ENCODE data around the gene ZNF516. TPM values are rescaled to one million over a fixed set of nuclear protein-coding genes. Genes with fewer than 3 reads are reported as not detected.

ZNF516 gene
- total RNA-seq, 1 donor from 2014 or later: 28.0 TPM

DNA sequence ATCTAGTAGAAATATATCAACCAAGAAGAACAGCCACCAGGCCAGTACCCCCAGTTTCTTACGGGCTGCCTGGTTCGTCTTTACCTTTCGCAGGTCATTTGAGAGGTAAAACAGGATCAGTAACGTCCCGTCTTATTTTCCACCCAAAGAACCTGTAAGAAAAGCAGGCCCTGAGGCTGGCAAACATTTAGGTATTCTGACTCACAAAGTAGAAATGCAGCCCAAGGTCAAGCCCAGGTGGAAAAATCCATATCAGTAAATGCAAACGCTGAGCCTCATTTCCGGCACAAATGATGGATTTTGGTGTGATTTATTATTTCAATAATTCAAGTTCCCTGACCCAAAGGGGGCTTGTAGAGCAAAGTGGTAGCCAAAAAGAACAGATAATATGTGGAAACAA lies 171.2 kb downstream of the ZNF516 start:
- no peak for DNase-seq
- Histone ChIP-seq H3K9me3 (no peaks in the 10 kb centered on the region), H3K4me1 (no peaks in the 10 kb centered on the region), H3K27ac (no peak overlapping the region), H3K27me3 (no peaks in the 10 kb centered on the region), H3K36me3 (no peaks in the 10 kb centered on the region), H3K4me3 (no peak overlapping the region)
- intact Hi-C loops (cut with DNase I): no loop called here
- ATAC-seq: no peak
- TF ChIP-seq, protein P1, sequence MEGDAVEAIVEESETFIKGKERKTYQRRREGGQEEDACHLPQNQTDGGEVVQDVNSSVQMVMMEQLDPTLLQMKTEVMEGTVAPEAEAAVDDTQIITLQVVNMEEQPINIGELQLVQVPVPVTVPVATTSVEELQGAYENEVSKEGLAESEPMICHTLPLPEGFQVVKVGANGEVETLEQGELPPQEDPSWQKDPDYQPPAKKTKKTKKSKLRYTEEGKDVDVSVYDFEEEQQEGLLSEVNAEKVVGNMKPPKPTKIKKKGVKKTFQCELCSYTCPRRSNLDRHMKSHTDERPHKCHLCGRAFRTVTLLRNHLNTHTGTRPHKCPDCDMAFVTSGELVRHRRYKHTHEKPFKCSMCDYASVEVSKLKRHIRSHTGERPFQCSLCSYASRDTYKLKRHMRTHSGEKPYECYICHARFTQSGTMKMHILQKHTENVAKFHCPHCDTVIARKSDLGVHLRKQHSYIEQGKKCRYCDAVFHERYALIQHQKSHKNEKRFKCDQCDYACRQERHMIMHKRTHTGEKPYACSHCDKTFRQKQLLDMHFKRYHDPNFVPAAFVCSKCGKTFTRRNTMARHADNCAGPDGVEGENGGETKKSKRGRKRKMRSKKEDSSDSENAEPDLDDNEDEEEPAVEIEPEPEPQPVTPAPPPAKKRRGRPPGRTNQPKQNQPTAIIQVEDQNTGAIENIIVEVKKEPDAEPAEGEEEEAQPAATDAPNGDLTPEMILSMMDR (IDR thresholded peaks at IDR 0.05): no peak

DNA sequence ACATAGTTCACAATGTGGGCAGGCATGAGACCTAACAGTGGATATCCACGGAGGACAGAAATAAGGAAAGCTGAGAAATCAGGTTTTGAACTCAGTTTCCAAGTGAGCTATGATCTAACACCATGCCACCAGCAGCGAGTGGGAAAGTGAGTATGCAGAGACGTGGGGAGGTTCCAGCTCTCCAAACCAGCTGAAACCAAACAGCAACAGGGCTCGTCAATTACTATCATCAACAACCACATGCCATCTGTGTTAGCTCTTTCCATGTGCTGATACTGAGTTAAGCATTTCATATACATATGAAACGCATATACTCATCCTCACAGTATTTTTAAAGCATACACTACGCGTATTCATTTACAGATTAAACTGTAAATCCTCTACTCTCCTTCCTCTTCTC lies 172.4 kb downstream of the ZNF516 start:
- Histone ChIP-seq H3K36me3 (no peaks in the 10 kb centered on the region), H3K4me3 (no peak overlapping the region), H3K27me3 (no peaks in the 10 kb centered on the region), H3K4me1 (no peaks in the 10 kb centered on the region), H3K9me3 (no peaks in the 10 kb centered on the region), H3K27ac (no peak overlapping the region)
- ATAC-seq (no peak), DNase-seq (no peak)
- TF ChIP-seq, protein P1 (IDR thresholded peaks at IDR 0.05): no peak
- intact Hi-C loops (cut with DNase I): no loop called here

DNA sequence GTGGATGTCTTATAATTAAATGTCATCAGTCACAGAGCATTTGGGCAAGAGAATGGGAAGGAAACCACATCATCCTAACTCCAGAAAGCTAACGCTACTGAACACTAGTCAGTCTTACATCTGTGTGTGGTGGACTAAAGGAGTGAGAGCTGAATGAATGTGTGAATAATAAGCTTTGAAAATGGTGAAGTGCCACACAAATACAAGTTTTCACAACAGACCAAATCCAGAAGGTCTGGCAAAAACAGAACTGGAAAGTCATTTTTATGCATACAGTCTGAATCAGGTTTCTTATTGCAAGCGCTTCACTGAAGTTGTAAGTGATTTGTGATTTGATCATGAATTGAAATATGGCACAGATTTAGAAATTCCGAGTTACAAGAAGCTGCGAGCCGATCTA lies 175.7 kb downstream of the ZNF516 start:
- ATAC-seq: no peak
- TF ChIP-seq, protein P1 (IDR thresholded peaks at IDR 0.05): no peak
- H3K9me3 ChIP-seq: no peaks in the 10 kb centered on the region
- H3K27me3 ChIP-seq: no peaks in the 10 kb centered on the region
- no peak overlapping the region for H3K4me3 ChIP-seq
- H3K4me1 ChIP-seq: no peaks in the 10 kb centered on the region
- intact Hi-C loops (cut with DNase I): no loop called here
- no peak for DNase-seq
- H3K27ac ChIP-seq: no peak overlapping the region
- H3K36me3 ChIP-seq: no peaks in the 10 kb centered on the region

DNA sequence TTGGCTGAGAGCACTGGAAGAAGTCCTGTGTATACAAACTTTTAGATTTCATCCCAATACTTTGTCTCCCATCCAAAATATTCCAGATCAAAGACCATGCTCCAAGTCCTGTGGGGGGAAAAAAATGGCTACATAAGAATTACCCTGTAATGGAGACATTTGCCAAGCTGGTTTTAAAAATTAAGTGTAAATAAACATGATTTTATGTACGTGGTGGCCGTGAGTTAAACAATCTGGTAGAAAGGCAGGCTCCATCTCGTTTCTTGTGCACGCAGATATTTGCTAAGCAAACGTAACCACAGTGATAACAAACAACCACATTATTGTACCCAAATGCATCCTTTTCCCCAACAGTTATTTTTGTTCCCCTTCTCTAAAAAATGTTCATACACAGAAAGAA lies 176.4 kb downstream of the ZNF516 start:
- H3K9me3 ChIP-seq: no peaks in the 10 kb centered on the region
- H3K4me3 ChIP-seq: no peak overlapping the region
- no peaks in the 10 kb centered on the region for H3K36me3 ChIP-seq
- no peaks in the 10 kb centered on the region for H3K27me3 ChIP-seq
- no peak overlapping the region for H3K27ac ChIP-seq
- intact Hi-C loops (cut with DNase I): no loop called here
- ATAC-seq (no peak), DNase-seq (no peak)
- no peaks in the 10 kb centered on the region for H3K4me1 ChIP-seq
- TF ChIP-seq, protein P1 (IDR thresholded peaks at IDR 0.05): no peak

DNA sequence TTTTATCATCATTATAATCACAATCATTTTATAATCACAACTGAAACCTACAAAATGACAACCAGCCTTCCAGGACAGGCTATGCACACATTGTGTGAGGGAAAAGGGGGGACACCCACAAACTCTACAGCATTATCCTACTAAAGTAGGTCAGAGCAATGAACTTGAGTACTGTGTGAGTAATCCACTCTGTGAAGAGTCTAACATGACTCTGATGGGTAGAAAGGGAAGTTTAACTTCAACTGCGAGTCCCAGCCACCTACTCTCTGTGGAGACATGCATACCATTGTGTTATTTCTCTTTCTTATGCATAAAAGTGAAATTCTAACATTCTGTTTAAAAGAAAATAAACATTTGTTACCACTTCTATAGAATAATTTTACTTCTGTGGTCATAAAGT lies 177.9 kb downstream of the ZNF516 start:
- no peak overlapping the region for H3K27ac ChIP-seq
- intact Hi-C loops (cut with DNase I): no loop called here
- no peaks in the 10 kb centered on the region for H3K36me3 ChIP-seq
- no peak overlapping the region for H3K4me3 ChIP-seq
- TF ChIP-seq, protein P1 (IDR thresholded peaks at IDR 0.05): no peak
- no peak for ATAC-seq
- H3K4me1 ChIP-seq: no peaks in the 10 kb centered on the region
- H3K9me3 ChIP-seq: no peaks in the 10 kb centered on the region
- H3K27me3 ChIP-seq: no peaks in the 10 kb centered on the region
- no peak for DNase-seq

DNA sequence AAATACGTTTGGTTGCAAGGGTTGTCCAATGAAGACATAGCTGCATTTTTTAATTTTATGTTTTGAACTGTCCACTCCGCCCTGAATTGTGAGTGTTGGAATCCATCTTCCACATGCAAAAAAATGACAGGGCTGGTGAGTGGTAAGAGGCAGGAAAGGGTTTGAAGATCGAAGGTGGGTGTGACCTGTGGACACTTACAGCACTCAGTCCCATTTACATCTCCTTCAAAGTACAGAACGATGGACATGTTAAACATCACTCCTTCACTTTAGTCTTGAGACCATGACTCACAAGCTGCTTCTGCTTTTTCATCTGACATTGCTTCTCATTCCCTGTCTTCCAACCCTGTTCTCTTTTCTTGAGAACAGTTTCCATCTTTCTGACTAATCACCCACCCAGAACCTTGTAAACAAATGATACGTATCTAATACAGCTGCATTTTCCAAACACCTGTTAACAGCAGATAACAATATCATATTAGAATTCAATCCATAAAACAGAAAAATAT lies 179.3 kb downstream of the ZNF516 start:
- H3K36me3 ChIP-seq: no peaks in the 10 kb centered on the region
- TF ChIP-seq, protein P1 (IDR thresholded peaks at IDR 0.05): no peak
- no peaks in the 10 kb centered on the region for H3K9me3 ChIP-seq
- H3K27ac ChIP-seq: no peak overlapping the region
- no peak for DNase-seq
- H3K27me3 ChIP-seq: no peaks in the 10 kb centered on the region
- H3K4me3 ChIP-seq: no peak overlapping the region
- no peak for ATAC-seq
- H3K4me1 ChIP-seq: no peaks in the 10 kb centered on the region
- intact Hi-C loops (cut with DNase I): no loop called here

Measured in upper lobe of right lung (tissue), 1 donor.